ENCODE data around the gene CAP1.

CAP1 gene

GRCh38 chr1:40059338-40059959 is 18.9 kb downstream of the CAP1 start:
- DNase-seq: peak; percentile 28

- no peak for DNase-seq
Measured at GRCh38 chr1:40059960-40060750, 19.6 kb downstream of the CAP1 start.

- no peak for DNase-seq
Measured at GRCh38 chr1:40064797-40065499, 24.4 kb downstream of the CAP1 start.

DNA sequence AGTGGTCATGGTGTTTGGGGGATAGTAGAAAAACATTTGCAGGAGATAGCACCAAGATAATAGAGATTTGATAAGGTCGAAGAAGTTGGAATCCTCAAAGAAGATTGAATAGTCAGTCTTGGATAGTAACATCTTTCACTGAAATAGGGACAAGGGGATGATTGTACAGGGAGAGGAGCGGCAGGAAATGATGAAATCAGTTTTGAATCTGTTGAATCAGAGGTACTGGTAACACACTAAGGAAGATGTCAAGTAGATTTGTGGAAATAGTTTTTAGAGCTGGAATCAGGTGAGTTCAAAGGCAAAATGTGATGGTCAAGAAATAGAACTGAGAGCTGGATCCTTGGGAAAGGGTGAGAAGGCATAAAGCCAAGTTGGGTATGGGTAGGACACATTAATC is 26.5 kb downstream of the CAP1 start:
- DNase-seq: no peak

GRCh38 chr1:40067851-40068250 is 27.3 kb downstream of the CAP1 start:
- DNase-seq: no peak

DNA sequence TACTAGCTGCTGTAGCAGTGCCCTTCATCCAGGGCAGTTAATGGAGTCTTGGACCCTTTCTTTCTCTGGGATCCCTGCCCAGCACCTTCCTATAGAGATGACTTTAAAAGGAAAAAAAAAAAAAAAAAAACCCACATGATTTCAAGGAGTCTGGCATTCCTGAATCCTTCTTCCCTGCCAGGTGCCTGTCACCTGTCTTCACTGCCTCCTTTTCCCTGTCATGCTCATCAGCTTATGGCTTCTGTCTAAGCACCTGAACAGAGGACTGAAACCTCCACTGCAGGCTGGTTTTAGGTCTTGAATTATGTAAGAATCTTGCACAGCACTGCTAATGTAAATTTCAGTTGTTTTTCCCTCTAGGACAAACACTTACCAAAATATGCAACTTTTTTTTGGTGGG is 31.6 kb downstream of the CAP1 start:
- no peak for DNase-seq

- no peak for DNase-seq
Measured at GRCh38 chr1:40073062-40073461, 32.5 kb downstream of the CAP1 start.

- no peak for DNase-seq
Measured at GRCh38 chr1:40075266-40075665, 34.7 kb downstream of the CAP1 start.

DNA sequence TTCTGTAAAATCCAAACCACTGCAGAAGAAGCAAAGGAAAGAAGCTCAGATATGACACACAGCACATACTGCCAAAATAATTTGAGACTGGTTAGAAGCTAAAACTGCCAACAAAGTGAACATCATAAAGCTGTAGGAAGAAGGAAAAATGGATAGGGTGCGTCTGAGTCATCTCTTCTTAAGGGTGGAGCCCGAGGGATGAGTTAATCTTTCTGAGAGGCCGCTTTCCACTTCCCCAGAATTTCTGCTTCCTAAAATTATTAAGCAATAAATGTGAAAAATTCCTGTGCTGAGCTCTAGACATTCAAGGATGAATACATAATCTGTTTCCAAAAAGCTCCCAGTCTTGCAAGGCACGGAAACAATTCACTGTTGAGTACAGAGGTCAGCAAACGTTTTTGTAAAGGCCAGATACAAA is 36.4 kb downstream of the CAP1 start:
- DNase-seq: no peak

- peak; percentile 53 for DNase-seq
Measured at GRCh38 chr1:40078512-40079333, 38.2 kb downstream of the CAP1 start.

- no peak for DNase-seq
Measured at GRCh38 chr1:40079774-40080400, 39.4 kb downstream of the CAP1 start.

GRCh38 chr1:40081871-40082270 is 41.3 kb downstream of the CAP1 start:
- DNase-seq: no peak

- peak; percentile 60 for DNase-seq
Measured at GRCh38 chr1:40084750-40085149, 44.2 kb downstream of the CAP1 start.

- no peak for DNase-seq
Measured at GRCh38 chr1:40090652-40091355, 50.3 kb downstream of the CAP1 start.

- no peak for DNase-seq
Measured at GRCh38 chr1:40092241-40092640, 51.7 kb downstream of the CAP1 start.

DNA sequence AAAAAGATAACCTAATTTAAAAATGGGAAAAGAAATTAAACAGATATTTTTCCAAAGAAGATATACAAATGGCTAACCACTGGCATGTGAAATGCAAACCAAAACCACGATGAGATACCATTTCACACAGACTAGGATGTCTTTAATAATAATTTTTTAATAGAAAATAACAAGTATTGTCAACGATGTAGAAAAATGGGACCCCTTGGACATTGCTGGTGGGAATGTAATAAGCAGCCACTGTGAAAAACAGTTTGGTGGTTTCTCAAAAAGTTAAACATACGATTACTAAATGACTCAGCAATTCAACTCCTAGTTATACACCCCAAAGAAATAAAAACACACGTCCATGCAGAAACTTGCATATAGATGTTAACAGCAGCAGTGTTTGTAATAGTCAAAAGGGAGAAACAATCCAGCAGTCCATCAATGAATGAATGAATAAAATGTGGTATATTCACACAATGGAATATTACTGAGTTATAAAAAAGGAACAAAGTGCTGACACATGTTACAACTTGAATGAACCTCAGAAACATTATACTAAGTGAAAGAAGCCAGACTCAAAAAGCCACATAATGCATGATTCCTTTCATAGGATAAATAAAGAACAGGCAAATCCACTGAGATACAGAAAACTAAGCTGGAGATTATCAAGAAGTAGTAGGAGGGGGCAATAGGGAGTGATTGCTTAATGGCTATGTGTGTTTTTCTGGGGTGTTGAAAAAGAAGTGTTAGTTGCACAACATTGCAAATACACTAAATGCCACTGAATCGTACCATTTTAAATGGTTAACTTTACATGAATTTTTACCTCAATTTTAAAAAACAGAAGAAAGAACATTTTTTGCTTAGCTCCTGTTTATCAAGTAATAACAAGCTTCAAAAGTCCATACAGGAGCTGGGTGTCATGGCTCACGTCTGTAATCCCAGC is 52.4 kb downstream of the CAP1 start:
- DNase-seq: no peak

DNA sequence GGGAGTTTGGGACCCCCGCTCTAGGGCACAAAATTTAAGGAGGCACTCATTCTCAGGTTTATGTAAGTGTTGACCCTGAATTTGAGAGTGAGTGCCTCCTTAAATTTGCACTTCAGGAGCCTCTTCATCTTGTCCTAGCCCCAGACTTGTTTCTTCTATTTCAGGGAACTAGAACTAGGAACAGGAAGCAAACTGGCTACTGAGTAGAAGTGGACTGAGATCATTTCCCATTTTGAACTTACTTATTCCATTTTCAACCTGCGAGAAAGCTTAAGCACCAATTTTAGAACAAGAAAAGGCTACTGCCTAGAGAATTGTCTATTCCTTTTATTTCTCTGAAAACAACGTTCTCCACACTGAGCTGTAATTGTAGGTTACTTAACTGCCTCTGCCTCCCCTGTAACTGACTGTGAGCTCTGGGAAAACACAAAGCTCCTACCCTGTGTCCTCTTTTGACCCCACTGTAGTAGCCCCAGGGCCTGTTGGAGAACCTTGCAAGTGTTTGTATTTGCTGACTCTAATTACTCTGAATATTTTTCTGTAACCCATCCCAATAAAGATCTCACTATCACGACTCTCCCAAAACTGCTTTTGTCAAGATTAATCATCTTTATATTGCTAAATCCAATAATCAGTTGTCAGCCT is 54.1 kb downstream of the CAP1 start:
- DNase-seq: no peak

DNA sequence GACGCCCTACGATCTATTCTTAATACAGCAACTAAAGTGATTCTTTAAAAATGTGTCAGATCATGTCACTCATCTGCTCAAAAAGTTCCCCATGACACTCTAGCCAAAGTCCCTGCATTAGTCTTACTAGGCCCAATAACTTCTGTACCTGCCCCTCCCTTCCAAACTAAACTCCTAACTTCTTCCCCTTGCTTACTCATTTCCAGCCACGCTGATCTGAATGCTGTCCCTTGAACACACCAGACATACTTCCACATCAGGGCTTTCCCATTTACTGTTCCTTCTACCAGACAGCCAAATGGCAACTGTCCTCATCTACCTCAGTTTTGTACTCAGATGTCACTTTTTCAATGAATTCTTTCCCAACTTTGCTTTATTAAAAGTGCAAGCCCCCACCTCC is 55.3 kb downstream of the CAP1 start:
- DNase-seq: no peak

DNA sequence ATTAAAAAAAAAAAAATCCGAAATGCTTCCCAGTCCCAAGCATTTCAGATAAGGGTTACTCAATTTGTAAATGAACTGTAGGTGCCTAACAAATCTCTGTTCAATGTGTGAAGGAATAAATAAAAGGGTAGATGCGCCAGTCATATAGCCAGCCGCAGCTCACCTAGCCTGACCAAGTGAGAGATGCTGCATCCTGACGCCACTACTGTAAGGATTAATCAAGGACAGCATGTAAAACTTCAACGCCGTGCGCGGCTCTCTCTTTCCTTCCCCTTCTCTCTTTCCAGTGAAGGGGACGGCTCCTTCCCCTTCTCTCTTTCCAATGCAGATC is 56.1 kb downstream of the CAP1 start:
- no peak for DNase-seq
